KMS-11 (cell line): ENCODE results near the gene KMT2A.

Experiments used
- H2AFZ ChIP-seq: fragments of 200-600 bp; sonication (generic); 2 replicates; pipeline ENCODE4 v1.6.1; 2016; ENCODE audit warnings: antibody characterized with exemption, mixed run types, low read depth
- H3K27ac ChIP-seq: fragments of 200-600 bp; sonication (generic); 2 replicates; pipeline ENCODE4 v1.6.1; 2016; ENCODE audit warnings: mild to moderate bottlenecking, mixed run types
- H3K27me3 ChIP-seq: fragments of 200-600 bp; sonication (generic); 2 replicates; pipeline ENCODE4 v1.6.1; 2017; ENCODE audit warnings: mild to moderate bottlenecking, low read depth, mixed run types, moderate library complexity; ENCODE audit not compliant: insufficient read depth
- H3K36me3 ChIP-seq: fragments of 200-600 bp; sonication (generic); 2 replicates; pipeline ENCODE4 v1.6.1; 2017; ENCODE audit warnings: mild to moderate bottlenecking, mixed run types; ENCODE audit not compliant: insufficient read depth
- H3K4me1 ChIP-seq: fragments of 200-600 bp; sonication (generic); 2 replicates; pipeline ENCODE4 v1.6.1; 2016; ENCODE audit warnings: mild to moderate bottlenecking, low read depth, mixed run types; ENCODE audit not compliant: poor library complexity, severe bottlenecking
- H3K4me2 ChIP-seq: fragments of 200-600 bp; sonication (generic); 2 replicates; pipeline ENCODE4 v1.7.0; 2016; ENCODE audit warnings: mild to moderate bottlenecking, mixed run types
- H3K4me3 ChIP-seq: fragments of 200-600 bp; sonication (generic); IDR thresholded peaks from 2 replicates; pipeline ENCODE4 v1.6.1; 2017; ENCODE audit warnings: low read depth, low read length, mixed read lengths; ENCODE audit not compliant: insufficient read depth
- H3K79me2 ChIP-seq: fragments of 200-600 bp; sonication (generic); 2 replicates; pipeline ENCODE4 v1.6.1; 2016; ENCODE audit warnings: low read depth, mixed run types; ENCODE audit not compliant: insufficient read depth
- H3K9ac ChIP-seq: fragments of 200-600 bp; sonication (generic); 2 replicates; pipeline ENCODE4 v1.6.1; 2016; ENCODE audit warnings: mild to moderate bottlenecking, mixed run types
- H4K20me1 ChIP-seq: fragments of 200-600 bp; sonication (generic); 2 replicates; pipeline ENCODE4 v1.6.1; 2016; ENCODE audit warnings: mild to moderate bottlenecking, mixed run types; ENCODE audit not compliant: insufficient read depth
- TF ChIP-seq, protein P1 (sequence below): fragments of 200-600 bp; sonication (generic); conservative IDR thresholded peaks from 2 replicates; pipeline ENCODE4 v1.6.1; 2017; ENCODE audit warnings: low read depth, mild to moderate bottlenecking, antibody characterized with exemption, low read length, moderate library complexity, mixed read lengths

KMT2A gene

DNA sequence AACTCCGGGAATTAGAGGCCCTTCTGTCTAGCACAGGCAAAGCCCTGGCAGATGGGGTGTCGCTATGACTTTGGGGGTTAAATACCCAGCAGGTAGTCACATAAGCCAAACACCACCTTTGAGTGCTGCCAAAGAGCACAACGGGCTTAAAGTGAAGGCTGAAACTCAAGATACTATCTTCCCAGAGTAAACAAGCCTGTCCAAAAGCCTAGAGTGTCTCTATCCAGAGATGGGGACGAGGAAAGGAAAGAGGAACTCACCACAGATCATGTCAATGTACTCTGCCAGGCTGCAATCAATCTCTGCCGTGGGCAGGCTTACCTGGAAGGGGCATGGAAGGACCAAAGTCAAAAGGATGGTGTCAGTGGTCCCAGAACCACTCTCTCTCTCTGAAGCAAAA, 109.2 kb downstream of the KMT2A start:
- Histone ChIP-seq H3K4me3 (no peak overlapping the region), H3K79me2 (no peaks in the 10 kb centered on the region), H3K36me3 (no peaks in the 10 kb centered on the region), H3K27me3 (no peaks in the 10 kb centered on the region), H4K20me1 (no peaks in the 10 kb centered on the region), H3K27ac (no peak overlapping the region), H3K4me2 (no peak overlapping the region), H3K4me1 (no peaks in the 10 kb centered on the region), H3K9ac (no peak overlapping the region), H2AFZ (no peak overlapping the region)
- TF ChIP-seq, protein P1, sequence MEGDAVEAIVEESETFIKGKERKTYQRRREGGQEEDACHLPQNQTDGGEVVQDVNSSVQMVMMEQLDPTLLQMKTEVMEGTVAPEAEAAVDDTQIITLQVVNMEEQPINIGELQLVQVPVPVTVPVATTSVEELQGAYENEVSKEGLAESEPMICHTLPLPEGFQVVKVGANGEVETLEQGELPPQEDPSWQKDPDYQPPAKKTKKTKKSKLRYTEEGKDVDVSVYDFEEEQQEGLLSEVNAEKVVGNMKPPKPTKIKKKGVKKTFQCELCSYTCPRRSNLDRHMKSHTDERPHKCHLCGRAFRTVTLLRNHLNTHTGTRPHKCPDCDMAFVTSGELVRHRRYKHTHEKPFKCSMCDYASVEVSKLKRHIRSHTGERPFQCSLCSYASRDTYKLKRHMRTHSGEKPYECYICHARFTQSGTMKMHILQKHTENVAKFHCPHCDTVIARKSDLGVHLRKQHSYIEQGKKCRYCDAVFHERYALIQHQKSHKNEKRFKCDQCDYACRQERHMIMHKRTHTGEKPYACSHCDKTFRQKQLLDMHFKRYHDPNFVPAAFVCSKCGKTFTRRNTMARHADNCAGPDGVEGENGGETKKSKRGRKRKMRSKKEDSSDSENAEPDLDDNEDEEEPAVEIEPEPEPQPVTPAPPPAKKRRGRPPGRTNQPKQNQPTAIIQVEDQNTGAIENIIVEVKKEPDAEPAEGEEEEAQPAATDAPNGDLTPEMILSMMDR: no peak

DNA sequence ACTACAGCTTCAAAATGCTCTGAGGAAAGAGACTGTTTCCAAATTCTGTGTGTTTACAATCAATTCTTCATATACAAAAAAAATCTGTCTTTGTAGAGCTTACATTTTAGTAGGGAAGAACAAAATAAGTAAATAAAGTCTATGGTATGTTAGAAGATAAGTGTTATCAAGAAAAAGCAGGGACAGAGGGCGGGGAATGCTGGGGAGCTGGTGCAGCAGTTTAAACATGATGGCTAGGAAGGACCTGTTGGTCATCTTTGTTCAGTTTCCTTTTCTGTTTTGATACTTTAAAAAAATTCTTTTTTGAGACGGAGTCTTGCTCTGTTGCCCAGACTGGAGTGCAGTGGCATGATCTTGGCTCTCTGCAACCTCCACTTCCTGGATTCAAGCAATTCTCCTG, 110.8 kb downstream of the KMT2A start:
- H3K9ac ChIP-seq: no peak overlapping the region
- H2AFZ ChIP-seq: no peak overlapping the region
- H3K27ac ChIP-seq: no peak overlapping the region
- no peaks in the 10 kb centered on the region for H3K4me1 ChIP-seq
- TF ChIP-seq, protein P1: no peak
- H3K4me2 ChIP-seq: no peak overlapping the region
- H3K36me3 ChIP-seq: no peaks in the 10 kb centered on the region
- no peaks in the 10 kb centered on the region for H3K27me3 ChIP-seq
- no peak overlapping the region for H3K4me3 ChIP-seq
- no peaks in the 10 kb centered on the region for H3K79me2 ChIP-seq
- H4K20me1 ChIP-seq: no peaks in the 10 kb centered on the region

DNA sequence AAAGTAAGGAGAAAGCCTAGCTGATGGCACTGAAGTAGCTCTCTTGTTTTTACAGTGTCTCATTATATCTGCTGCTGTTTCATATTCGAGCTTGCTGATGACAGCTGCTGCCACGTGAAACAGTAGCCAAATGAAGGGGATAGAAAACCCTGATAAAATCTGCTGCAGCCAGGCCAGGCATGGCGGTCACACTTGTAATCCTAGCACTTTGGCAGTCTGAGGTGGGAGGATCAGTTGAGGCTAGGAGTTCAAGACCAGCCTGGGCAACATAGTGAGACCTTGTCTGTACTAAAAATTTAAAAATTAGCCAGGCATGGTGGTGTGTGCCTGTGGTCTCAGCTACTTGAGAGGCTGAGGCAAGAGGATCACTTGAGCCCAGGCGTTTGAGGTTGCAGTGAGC, 116.0 kb downstream of the KMT2A start:
- H3K4me1 ChIP-seq: no peaks in the 10 kb centered on the region
- no peak overlapping the region for H3K27ac ChIP-seq
- H4K20me1 ChIP-seq: no peaks in the 10 kb centered on the region
- H3K4me3 ChIP-seq: no peak overlapping the region
- H3K36me3 ChIP-seq: no peaks in the 10 kb centered on the region
- TF ChIP-seq, protein P1: no peak
- H3K4me2 ChIP-seq: no peak overlapping the region
- no peak overlapping the region for H3K9ac ChIP-seq
- H2AFZ ChIP-seq: no peak overlapping the region
- H3K79me2 ChIP-seq: no peaks in the 10 kb centered on the region
- no peaks in the 10 kb centered on the region for H3K27me3 ChIP-seq

DNA sequence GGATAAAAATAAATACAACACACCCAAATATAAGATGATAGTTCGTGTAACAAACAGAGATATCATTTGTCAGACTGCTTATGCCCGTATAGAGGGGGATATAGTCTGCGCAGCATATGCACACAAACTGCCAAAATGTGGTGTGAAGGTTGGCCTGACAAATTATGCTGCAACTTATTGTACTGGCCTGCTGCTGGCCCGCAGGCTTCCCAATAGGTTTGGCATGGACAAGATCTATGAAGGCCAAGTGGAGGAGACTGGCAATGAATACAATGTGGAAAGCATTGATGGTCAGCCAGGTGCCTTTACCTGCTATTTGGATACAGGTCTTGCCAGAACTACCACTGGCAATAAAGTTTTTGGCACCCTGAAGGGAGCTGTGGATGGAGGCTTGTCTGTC, 124.5 kb downstream of the KMT2A start:
- no peak overlapping the region for H3K4me3 ChIP-seq
- H2AFZ ChIP-seq: no peak overlapping the region
- H3K9ac ChIP-seq: no peak overlapping the region
- TF ChIP-seq, protein P1: no peak
- H3K4me2 ChIP-seq: no peak overlapping the region
- H3K79me2 ChIP-seq: no peaks in the 10 kb centered on the region
- no peaks in the 10 kb centered on the region for H3K27me3 ChIP-seq
- H3K36me3 ChIP-seq: no peaks in the 10 kb centered on the region
- H3K27ac ChIP-seq: no peak overlapping the region
- H3K4me1 ChIP-seq: no peaks in the 10 kb centered on the region
- no peaks in the 10 kb centered on the region for H4K20me1 ChIP-seq

DNA sequence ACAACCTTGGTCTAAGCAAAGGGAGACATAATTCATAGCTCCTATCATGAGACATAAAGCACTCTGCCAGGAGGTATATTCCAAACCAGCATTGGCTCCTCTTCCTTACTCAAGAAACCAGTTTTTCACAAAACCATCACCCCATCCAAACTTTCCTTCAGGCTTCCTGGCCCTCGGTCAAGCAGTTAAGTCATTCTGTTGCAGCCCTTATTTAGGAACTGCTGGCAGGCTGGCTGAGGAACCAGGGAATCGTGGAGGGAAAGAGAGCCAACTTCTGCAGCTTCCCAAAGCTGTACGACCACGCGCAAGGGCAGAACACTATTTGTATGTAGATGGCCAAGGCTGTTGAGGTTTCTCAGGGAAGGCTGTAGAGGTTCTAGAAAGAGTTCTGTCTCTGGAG, 128.8 kb downstream of the KMT2A start:
- H3K36me3 ChIP-seq: no peaks in the 10 kb centered on the region
- H3K79me2 ChIP-seq: no peaks in the 10 kb centered on the region
- H3K27ac ChIP-seq: no peak overlapping the region
- H4K20me1 ChIP-seq: no peaks in the 10 kb centered on the region
- no peak overlapping the region for H2AFZ ChIP-seq
- no peak overlapping the region for H3K9ac ChIP-seq
- no peak overlapping the region for H3K4me2 ChIP-seq
- no peaks in the 10 kb centered on the region for H3K4me1 ChIP-seq
- H3K27me3 ChIP-seq: no peaks in the 10 kb centered on the region
- TF ChIP-seq, protein P1: no peak
- H3K4me3 ChIP-seq: no peak overlapping the region
